ENCODE measurements around the gene CDK2AP2.

- TF ChIP-seq, protein P1, sequence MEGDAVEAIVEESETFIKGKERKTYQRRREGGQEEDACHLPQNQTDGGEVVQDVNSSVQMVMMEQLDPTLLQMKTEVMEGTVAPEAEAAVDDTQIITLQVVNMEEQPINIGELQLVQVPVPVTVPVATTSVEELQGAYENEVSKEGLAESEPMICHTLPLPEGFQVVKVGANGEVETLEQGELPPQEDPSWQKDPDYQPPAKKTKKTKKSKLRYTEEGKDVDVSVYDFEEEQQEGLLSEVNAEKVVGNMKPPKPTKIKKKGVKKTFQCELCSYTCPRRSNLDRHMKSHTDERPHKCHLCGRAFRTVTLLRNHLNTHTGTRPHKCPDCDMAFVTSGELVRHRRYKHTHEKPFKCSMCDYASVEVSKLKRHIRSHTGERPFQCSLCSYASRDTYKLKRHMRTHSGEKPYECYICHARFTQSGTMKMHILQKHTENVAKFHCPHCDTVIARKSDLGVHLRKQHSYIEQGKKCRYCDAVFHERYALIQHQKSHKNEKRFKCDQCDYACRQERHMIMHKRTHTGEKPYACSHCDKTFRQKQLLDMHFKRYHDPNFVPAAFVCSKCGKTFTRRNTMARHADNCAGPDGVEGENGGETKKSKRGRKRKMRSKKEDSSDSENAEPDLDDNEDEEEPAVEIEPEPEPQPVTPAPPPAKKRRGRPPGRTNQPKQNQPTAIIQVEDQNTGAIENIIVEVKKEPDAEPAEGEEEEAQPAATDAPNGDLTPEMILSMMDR (IDR thresholded peaks at IDR 0.05; ENCODE audit: low read depth, low read length): no peak
- no peak for TF ChIP-seq EZH2phosphoT487 (IDR thresholded peaks at IDR 0.05; ENCODE audit: low read depth)
Observed at GRCh38 chr11:67507242-67507863, 609 bp downstream of the CDK2AP2 start.
